Mesenchymal stem cell (in vitro differentiated cells and primary cell): Measurements from ENCODE around the gene DHRSX.
"Not testable (repeated sequence)": the region's sequence is repeated elsewhere in the genome, so short reads cannot be mapped to it uniquely, and the experiment has no call there.

Experiments used
- DNase-seq: peaks from one replicate; pipeline ENCODE4 v3.0.0-alpha.2; 2013
- H2AFZ ChIP-seq: one replicate; pipeline ENCODE4 v1.6.1; 2013; ENCODE audit warnings: low read depth, mild to moderate bottlenecking, control low read depth, inconsistent platforms, low read length, moderate library complexity
- H2AK5ac ChIP-seq: 2 replicates; pipeline ENCODE4 v1.6.1; 2013; ENCODE audit warnings: low read length, moderate library complexity, mild to moderate bottlenecking, inconsistent platforms; ENCODE audit not compliant: severe bottlenecking
- H2BK120ac ChIP-seq: one replicate; pipeline ENCODE4 v1.6.1; 2013; ENCODE audit warnings: low read depth, mild to moderate bottlenecking, inconsistent platforms, low read length, moderate library complexity
- H2BK12ac ChIP-seq, 2 experiments: one replicate each; pipeline ENCODE4 v1.6.1; 2013; ENCODE audit warnings: inconsistent platforms in 2 of 2, low read length in 2 of 2, mild to moderate bottlenecking in 2 of 2, moderate library complexity in 2 of 2, control low read depth in 1 of 2
- H2BK15ac ChIP-seq: one replicate; pipeline ENCODE4 v1.6.1; 2013; ENCODE audit warnings: mild to moderate bottlenecking, low read depth, inconsistent platforms; ENCODE audit not compliant: poor library complexity, severe bottlenecking
- H2BK5ac ChIP-seq: 2 replicates; pipeline ENCODE4 v1.6.1; 2013; ENCODE audit warnings: low read depth, mild to moderate bottlenecking, low read length, control low read depth, inconsistent platforms; ENCODE audit not compliant: poor library complexity, severe bottlenecking
- H3K14ac ChIP-seq, 2 experiments: one replicate each; pipeline ENCODE4 v1.6.1; 2013; ENCODE audit warnings: inconsistent platforms in 2 of 2, low read length in 2 of 2, control low read depth in 1 of 2, mild to moderate bottlenecking in 1 of 2, moderate library complexity in 1 of 2
- H3K18ac ChIP-seq, 2 experiments: one replicate each; pipeline ENCODE4 v1.6.1; 2013; ENCODE audit warnings: inconsistent platforms in 2 of 2, low read length in 2 of 2, control low read depth in 1 of 2, low read depth in 1 of 2, mild to moderate bottlenecking in 1 of 2
- H3K23ac ChIP-seq, 2 experiments: one replicate each; pipeline ENCODE4 v1.6.1; 2013; ENCODE audit warnings: inconsistent platforms in 2 of 2, low read length in 2 of 2, mild to moderate bottlenecking in 2 of 2, moderate library complexity in 2 of 2, control low read depth in 1 of 2
- H3K27ac ChIP-seq: 2 replicates; pipeline ENCODE4 v1.5.1; 2013; ENCODE audit warnings: mild to moderate bottlenecking, moderate library complexity, low read length, control low read depth, inconsistent platforms; ENCODE audit not compliant: poor library complexity, severe bottlenecking
- H3K27me3 ChIP-seq, 2 experiments: 2 replicates each; pipeline versions ENCODE4 v1.6.1 to v1.7.0; 2013; ENCODE audit warnings: low read length in 2 of 2, mild to moderate bottlenecking in 2 of 2, moderate library complexity in 2 of 2, control low read depth in 1 of 2, inconsistent platforms in 1 of 2; ENCODE audit not compliant: control insufficient read depth in 1 of 2, insufficient read depth in 1 of 2
- H3K36me3 ChIP-seq, 2 experiments: 2 replicates each; pipeline versions ENCODE4 v1.6.1 to v1.7.0; 2013; ENCODE audit warnings: low read length in 2 of 2, control low read depth in 1 of 2, inconsistent platforms in 1 of 2, low read depth in 1 of 2, mild to moderate bottlenecking in 1 of 2; ENCODE audit not compliant: insufficient read depth in 2 of 2, control insufficient read depth in 1 of 2
- H3K4ac ChIP-seq, 2 experiments: one replicate each; pipeline ENCODE4 v1.6.1; 2013; ENCODE audit warnings: inconsistent platforms in 2 of 2, low read length in 2 of 2, mild to moderate bottlenecking in 2 of 2, moderate library complexity in 2 of 2, control low read depth in 1 of 2, low read depth in 1 of 2
- H3K4me1 ChIP-seq: 2 replicates; pipeline ENCODE4 v1.6.1; 2013; ENCODE audit warnings: low read depth, low read length, control low read depth; ENCODE audit not compliant: control insufficient read depth, insufficient read depth
- H3K4me2 ChIP-seq: 2 replicates; pipeline ENCODE4 v1.6.1; 2013; ENCODE audit warnings: low read length, mild to moderate bottlenecking, inconsistent platforms; ENCODE audit not compliant: poor library complexity, severe bottlenecking
- H3K4me3 ChIP-seq, 2 experiments: 2 replicates each; pipeline versions ENCODE4 v1.5.1 to v1.7.0; 2013; ENCODE audit warnings: low read length in 2 of 2, mild to moderate bottlenecking in 2 of 2, control low read depth in 1 of 2, low read depth in 1 of 2; ENCODE audit not compliant: insufficient read depth in 1 of 2
- H3K79me1 ChIP-seq: replicated peaks from 2 replicates; pipeline ENCODE4 v1.6.1; 2013; ENCODE audit warnings: mild to moderate bottlenecking, control low read depth, low read length, inconsistent platforms; ENCODE audit not compliant: poor library complexity, severe bottlenecking
- H3K9ac ChIP-seq: 2 replicates; pipeline ENCODE4 v1.7.0; 2013; ENCODE audit warnings: mild to moderate bottlenecking, low read length, moderate library complexity
- H3K9me3 ChIP-seq: 2 replicates; pipeline ENCODE4 v1.7.0; 2013; ENCODE audit warnings: mild to moderate bottlenecking, low read length; ENCODE audit not compliant: control insufficient read depth
- H4K8ac ChIP-seq: one replicate; pipeline ENCODE4 v1.6.1; 2013; ENCODE audit warnings: inconsistent platforms, mild to moderate bottlenecking, low read length, moderate library complexity
- H4K91ac ChIP-seq: one replicate; pipeline ENCODE4 v1.6.1; 2013; ENCODE audit warnings: mild to moderate bottlenecking, low read length, inconsistent platforms
- WGBS: methylation state at CpG from one replicate; pipeline ENCODE4 v1.1.7; 2013; ENCODE audit warnings: mixed read lengths; 5-methylcytosine and 5-hydroxymethylcytosine counted together

Gene DHRSX

GRCh38 chrX:2283111-2283859 is 217.5 kb downstream of the DHRSX start:
- H3K23ac ChIP-seq: no peak overlapping the region

GRCh38 chrX:2282490-2283090 is 218.2 kb downstream of the DHRSX start:
- 94% methylated on average over 4 of the region's 5 CpGs for WGBS
- DNase-seq: no peak
- H3K23ac ChIP-seq: no peak overlapping the region

More at GRCh38 chrX:2283111-2283859, 217.5 kb downstream of the DHRSX start:
- peaks cover 15% of the 10 kb centered on the region for H3K9me3 ChIP-seq
- no peak overlapping the region for H3K4ac ChIP-seq
- H2AFZ ChIP-seq: no peak overlapping the region
- no peak overlapping the region for H3K27ac ChIP-seq
- 90% methylated on average over 21 of the region's 21 CpGs for WGBS
- no peak overlapping the region for H2AK5ac ChIP-seq
- no peak overlapping the region for H2BK12ac ChIP-seq
- H3K4me2 ChIP-seq: no peak overlapping the region
- H3K14ac ChIP-seq: no peak overlapping the region
- H3K9ac ChIP-seq: no peak overlapping the region
- peaks cover 0 to 26% of the 10 kb centered on the region in 2 experiments for H3K36me3 ChIP-seq
- H4K91ac ChIP-seq: no peak overlapping the region
- peaks cover 0 to 9% of the 10 kb centered on the region in 2 experiments for H3K27me3 ChIP-seq
- no peak for DNase-seq
- H3K4me3 ChIP-seq: no peak overlapping the region
- no peaks in the 10 kb centered on the region for H3K79me1 ChIP-seq
- H4K8ac ChIP-seq: no peak overlapping the region
- no peak overlapping the region for H2BK120ac ChIP-seq
- no peak overlapping the region for H2BK15ac ChIP-seq
- no peak overlapping the region for H3K18ac ChIP-seq
- no peaks in the 10 kb centered on the region for H3K4me1 ChIP-seq
- H2BK5ac ChIP-seq: no peak overlapping the region

GRCh38 chrX:2272337-2272736 is 228.4 kb downstream of the DHRSX start:
- Histone ChIP-seq H3K4me3 (no peak overlapping the region), H3K9ac (no peak overlapping the region), H3K27me3 (no peaks in the 10 kb centered on the region), H3K4me1 (no peaks in the 10 kb centered on the region), H3K23ac (no peak overlapping the region), H3K79me1 (peaks cover 3% of the 10 kb centered on the region), H2BK12ac (no peak overlapping the region), H3K36me3 (peaks cover 4 to 6% of the 10 kb centered on the region in 2 experiments), H4K8ac (no peak overlapping the region), H2AK5ac (no peak overlapping the region), H4K91ac (no peak overlapping the region), H3K4ac (no peak overlapping the region), H3K18ac (no peak overlapping the region), H3K14ac (no peak overlapping the region), H2AFZ (no peak overlapping the region), H2BK120ac (no peak overlapping the region), H2BK15ac (no peak overlapping the region), H3K27ac (no peak overlapping the region), H2BK5ac (no peak overlapping the region), H3K4me2 (no peak overlapping the region), H3K9me3 (no peaks in the 10 kb centered on the region)
- 61% methylated on average over 5 of the region's 5 CpGs for WGBS
- no peak for DNase-seq

More at GRCh38 chrX:2282490-2283090, 218.2 kb downstream of the DHRSX start:
- Histone ChIP-seq H3K4me2 (no peak overlapping the region), H3K18ac (no peak overlapping the region), H4K8ac (no peak overlapping the region), H2BK120ac (no peak overlapping the region), H3K36me3 (peaks cover 0 to 21% of the 10 kb centered on the region in 2 experiments), H2BK5ac (no peak overlapping the region), H2AFZ (no peak overlapping the region), H3K4me1 (no peaks in the 10 kb centered on the region), H2BK15ac (no peak overlapping the region), H3K4me3 (no peak overlapping the region), H3K9ac (no peak overlapping the region), H4K91ac (no peak overlapping the region), H3K79me1 (no peaks in the 10 kb centered on the region), H3K4ac (no peak overlapping the region), H2AK5ac (no peak overlapping the region), H3K9me3 (peaks cover 15% of the 10 kb centered on the region), H3K27ac (no peak overlapping the region), H2BK12ac (no peak overlapping the region), H3K27me3 (peaks cover 0 to 9% of the 10 kb centered on the region in 2 experiments), H3K14ac (no peak overlapping the region)

- not testable (repeated sequence) for DNase-seq
Measured at GRCh38 chrX:2271595-2271994, 229.2 kb downstream of the DHRSX start.

More at GRCh38 chrX:2271595-2271994, 229.2 kb downstream of the DHRSX start:
- not testable (repeated sequence) for H3K18ac ChIP-seq, H4K91ac ChIP-seq, H2BK15ac ChIP-seq, H2AK5ac ChIP-seq, H3K9me3 ChIP-seq, H2BK5ac ChIP-seq, H2BK12ac ChIP-seq, H3K14ac ChIP-seq, H3K79me1 ChIP-seq, H3K9ac ChIP-seq, H3K27ac ChIP-seq, H4K8ac ChIP-seq, H2BK120ac ChIP-seq, H3K4me2 ChIP-seq, H3K23ac ChIP-seq, H3K4ac ChIP-seq, H3K27me3 ChIP-seq, H3K4me3 ChIP-seq, H3K4me1 ChIP-seq, H2AFZ ChIP-seq
- H3K36me3 ChIP-seq: peaks cover 7 to 10% of the 10 kb centered on the region in 2 experiments
- WGBS: 96% methylated on average over 9 of the region's 10 CpGs
